GM19438 (cell line): Measurements from ENCODE around the gene AZIN2.
A peak's percentile ranks its signal among the peaks of the same experiment; 100 is the strongest.
"Not testable (repeated sequence)": the region's sequence is repeated elsewhere in the genome, so short reads cannot be mapped to it uniquely, and the experiment has no call there.

Source experiments
- ATAC-seq: cut with Tn5 transposase; IDR thresholded peaks from one replicate; pipeline ENCODE4 v1.9.1; 2021; ENCODE audit warnings: low read depth; ENCODE audit not compliant: unreplicated experiment

AZIN2 gene

DNA sequence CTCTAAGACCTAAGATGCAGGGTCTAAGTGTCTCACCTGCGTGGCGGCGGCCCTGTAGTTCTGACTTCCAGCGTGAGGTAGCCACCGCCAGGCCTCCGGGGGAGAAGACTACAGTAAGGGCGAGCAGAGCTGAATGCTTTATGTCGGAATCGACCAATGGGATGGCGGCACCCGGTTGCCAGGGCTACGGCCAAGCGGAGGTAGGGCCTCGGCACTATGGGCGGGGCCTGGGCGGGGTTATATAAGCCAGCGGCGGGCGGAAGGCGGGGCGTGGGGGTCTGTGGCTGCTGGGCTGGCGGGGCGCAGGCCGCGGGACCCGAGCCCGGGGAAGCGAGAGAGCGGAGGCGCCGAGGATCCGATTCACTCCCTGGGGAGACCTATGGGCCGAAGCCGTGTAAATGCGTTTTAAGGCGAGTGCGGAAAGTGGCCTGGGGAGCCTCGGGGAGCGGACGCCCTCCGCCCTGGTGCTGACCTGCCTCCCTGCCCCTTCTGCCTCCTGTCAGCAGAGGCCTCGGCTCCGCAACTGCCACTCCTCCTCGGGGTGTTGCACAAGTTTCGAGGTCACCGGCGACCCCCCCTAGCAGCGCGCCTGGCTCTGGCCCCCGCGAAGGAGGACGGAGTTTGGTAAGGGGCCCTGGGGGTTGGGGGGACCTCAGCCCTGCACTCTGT, at the start of gene AZIN2:
AZIN2 (plus strand) TSS at position 269 of the 669 bp plus-strand sequence. CDS start 1,097 bp downstream, outside the sequence.
- peak; percentile 92 for ATAC-seq

DNA sequence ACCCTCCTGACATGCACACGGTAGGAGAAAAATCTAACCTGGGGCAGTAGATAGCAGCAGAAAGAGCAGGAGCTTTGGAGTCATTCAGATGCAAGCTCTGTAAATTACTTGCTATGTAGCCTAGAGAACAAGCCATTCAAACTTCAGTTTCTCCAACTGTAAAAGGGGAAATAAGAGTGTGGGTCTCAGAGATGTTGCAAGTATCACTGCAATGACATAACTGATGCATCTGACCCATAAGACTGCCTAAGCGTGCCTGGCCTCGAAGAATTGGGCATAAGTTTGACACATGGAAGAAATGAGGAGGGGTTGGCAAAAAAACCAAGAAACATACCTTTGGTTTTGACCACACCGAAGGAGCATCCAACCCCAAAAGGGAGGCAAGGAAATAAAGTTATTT, 49.4 kb upstream of the AZIN2 start:
- ATAC-seq = no peak

GRCh38 chr1:33032126-33032869, 48.7 kb upstream of the AZIN2 start:
- no peak for ATAC-seq

- ATAC-seq = no peak
Observed at GRCh38 chr1:33036051-33036525, 44.9 kb upstream of the AZIN2 start.

- peak; percentile 99 for ATAC-seq
Observed at GRCh38 chr1:33036526-33037503, 44.1 kb upstream of the AZIN2 start, which contains the start of gene AK2. Gene AK2, minus strand, starts transcription at chr1:33036883. Its CDS starts 55 bp downstream, at chr1:33036828.

GRCh38 chr1:33039840-33040239, 41.1 kb upstream of the AZIN2 start:
- no peak for ATAC-seq

DNA sequence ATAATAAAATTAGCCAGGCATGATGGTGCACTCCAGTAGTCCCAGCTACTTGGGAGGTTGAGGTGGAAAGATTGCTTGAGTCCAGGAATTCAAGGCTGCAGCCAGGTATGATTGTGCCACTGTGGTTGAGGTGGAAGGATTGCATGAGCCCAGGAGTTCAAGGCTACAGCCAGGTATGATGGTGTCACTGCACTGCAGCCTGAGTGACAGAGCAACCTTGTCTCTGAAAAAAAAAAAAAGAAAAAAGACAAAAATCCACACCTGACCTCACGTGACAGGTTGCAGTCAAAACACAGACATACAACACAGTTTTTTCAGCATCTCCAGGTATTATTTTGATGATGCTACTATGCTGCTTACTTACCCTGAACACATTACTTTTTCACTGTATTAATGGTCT, 39.9 kb upstream of the AZIN2 start:
- no peak for ATAC-seq

GRCh38 chr1:33042831-33043230, 38.1 kb upstream of the AZIN2 start:
- ATAC-seq = no peak

DNA sequence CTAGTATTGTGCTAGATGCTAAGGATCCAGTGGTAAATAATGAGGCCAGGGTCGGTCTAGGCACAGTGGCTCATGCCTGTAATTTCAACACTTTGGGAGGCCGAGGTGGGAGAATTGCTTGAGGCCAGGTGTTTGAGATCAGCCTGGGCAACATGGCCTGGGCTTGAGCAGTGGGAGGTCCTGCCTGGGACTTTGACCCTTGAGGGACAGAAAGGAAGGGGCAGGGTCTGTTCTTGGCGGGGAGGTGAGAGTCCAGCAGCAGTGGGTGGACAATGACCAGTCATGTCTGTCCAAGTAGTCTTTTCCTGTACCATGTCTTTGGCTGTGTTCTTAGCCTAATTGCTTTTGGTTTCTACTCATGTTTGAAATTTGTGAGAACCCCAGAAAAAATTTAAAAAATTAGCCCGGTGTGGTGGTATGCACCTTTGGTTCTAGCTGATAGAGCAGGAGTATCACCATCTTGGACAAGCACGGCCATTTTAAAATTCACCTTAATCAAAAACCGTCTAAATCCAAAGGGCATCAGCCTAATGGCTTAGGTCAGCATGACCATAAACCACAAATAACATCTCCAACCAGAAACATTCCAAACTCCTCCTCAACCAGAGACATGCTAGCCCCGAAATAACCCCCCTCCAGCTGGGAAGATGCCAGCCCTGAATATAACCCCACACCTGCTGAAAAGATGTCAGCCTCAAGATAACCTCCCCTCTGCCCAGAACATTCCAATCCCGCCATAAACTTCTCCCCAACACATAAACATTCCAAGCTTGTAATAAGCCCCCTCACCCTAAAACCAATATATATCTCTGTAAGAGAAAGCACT, 37.5 kb upstream of the AZIN2 start:
- ATAC-seq = no peak

- no peak for ATAC-seq
Observed at GRCh38 chr1:33045246-33045645, 35.7 kb upstream of the AZIN2 start.

- no peak for ATAC-seq
Observed at GRCh38 chr1:33045814-33046213, 35.1 kb upstream of the AZIN2 start.

DNA sequence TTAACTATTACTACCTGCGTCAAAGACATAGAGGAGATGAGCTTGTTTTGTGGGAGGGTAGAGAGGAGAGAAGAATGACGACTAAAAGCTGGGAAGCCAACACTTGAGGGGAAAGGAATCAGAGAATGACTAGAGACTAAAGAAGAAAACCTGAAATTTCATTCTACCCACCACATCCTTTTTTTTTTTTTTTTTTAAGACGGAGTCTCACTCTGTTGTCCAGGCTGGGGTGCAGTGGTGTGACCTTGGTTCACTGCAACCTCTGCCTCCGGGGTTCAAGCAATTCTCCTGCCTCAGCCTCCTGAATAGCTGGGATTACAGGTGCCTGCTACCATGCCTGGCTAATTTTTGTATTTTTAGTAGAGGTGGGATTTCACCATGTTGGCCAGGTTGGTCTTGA, 34.7 kb upstream of the AZIN2 start:
- ATAC-seq = not testable (repeated sequence)

DNA sequence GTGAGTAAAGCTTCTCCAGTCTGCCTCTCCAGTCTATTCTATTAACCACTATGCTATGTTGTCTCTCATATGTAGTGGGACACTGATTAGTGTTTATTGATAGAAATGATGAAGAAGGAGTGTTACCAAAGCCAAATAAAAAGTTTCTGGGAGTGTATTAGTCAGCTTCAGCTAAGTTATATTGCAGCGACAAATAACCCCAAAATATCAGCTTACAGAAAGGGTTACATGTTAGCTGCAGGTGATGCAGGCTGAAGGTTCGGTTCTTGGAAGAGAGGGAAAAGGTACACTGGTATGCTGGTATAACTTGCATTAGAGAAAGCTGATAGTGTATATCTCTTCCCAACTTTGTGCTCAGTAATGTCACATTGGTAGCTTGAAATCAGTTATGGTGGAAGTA, 33.7 kb upstream of the AZIN2 start:
- ATAC-seq = no peak

DNA sequence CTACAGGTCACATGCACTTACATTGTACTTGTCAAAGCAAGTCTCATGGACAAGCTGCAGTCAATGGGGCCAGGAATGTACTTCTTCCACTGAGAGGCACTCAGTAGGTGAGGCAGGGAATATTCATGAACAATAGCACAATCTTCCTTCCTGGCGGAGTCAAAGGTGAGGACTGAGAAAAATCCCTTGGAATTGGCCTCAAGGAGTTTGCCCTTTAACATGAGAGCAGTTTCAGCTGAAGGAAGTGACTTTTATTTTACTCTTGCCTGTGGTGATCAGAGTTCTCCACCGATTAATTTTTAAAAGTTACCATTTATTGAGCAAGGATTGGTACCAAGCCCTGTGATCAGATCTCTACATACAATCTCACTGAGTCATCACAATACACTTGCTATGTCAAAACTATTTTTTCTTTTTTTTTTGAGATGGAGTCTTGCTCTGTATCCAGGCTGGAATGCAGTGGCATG, 33.1 kb upstream of the AZIN2 start:
- no peak for ATAC-seq

GRCh38 chr1:33048426-33048825, 32.5 kb upstream of the AZIN2 start:
- ATAC-seq = no peak

- no peak for ATAC-seq
Observed at GRCh38 chr1:33049371-33049770, 31.6 kb upstream of the AZIN2 start.

GRCh38 chr1:33050221-33051076, 30.5 kb upstream of the AZIN2 start:
- no peak for ATAC-seq

GRCh38 chr1:33055210-33056008, 25.5 kb upstream of the AZIN2 start:
- ATAC-seq = no peak
